ENCODE results near the gene DPPA5. TPM values are rescaled to one million over a fixed set of nuclear protein-coding genes. Genes with fewer than 3 reads are reported as not detected.

Gene DPPA5
- total and polyA plus RNA-seq, 3 donors from 2014 or later = 0.94 to 2.3 (median 1.7) TPM

- Histone ChIP-seq H3K4me1 (no peaks in the 10 kb centered on the region), H3K36me3 (ENCODE audit: low read depth, missing control alignments) (no peaks in the 10 kb centered on the region), H3K4me3 (no peak overlapping the region), H3K27ac (no peak overlapping the region), H3K27me3 (no peaks in the 10 kb centered on the region), H3K9me3 (no peaks in the 10 kb centered on the region)
- TF ChIP-seq CTCF (IDR thresholded peaks at IDR 0.05) = no peak
- intact Hi-C loops (cut with DNase I; ENCODE audit: low total_unique reads) = no loop called here
- whole genome bisulfite sequencing, 2 donors = 79 to 96% methylated on average over 1 of the region's 1 CpG
- DNase-seq = no peak
These were observed 12.7 kb downstream of the DPPA5 start for GRCh38 chr6:73341335-73341734.

- Histone ChIP-seq H3K27ac (no peak overlapping the region), H3K4me3 (no peak overlapping the region), H3K36me3 (ENCODE audit: low read depth, missing control alignments) (no peaks in the 10 kb centered on the region), H3K9me3 (no peaks in the 10 kb centered on the region), H3K4me1 (no peaks in the 10 kb centered on the region), H3K27me3 (no peaks in the 10 kb centered on the region)
- intact Hi-C loops (cut with DNase I; ENCODE audit: low total_unique reads) = no loop called here
- DNase-seq = no peak
- TF ChIP-seq POLR2A (IDR thresholded peaks at IDR 0.05) = no peak
- WGBS, 2 donors = 76 to 81% methylated on average over 2 of the region's 2 CpGs
These were observed 14.0 kb downstream of the DPPA5 start for GRCh38 chr6:73340048-73340447.

- Histone ChIP-seq H3K4me3 (no peak overlapping the region), H3K9me3 (no peaks in the 10 kb centered on the region), H3K4me1 (no peaks in the 10 kb centered on the region), H3K36me3 (ENCODE audit: low read depth, missing control alignments) (no peaks in the 10 kb centered on the region), H3K27ac (no peak overlapping the region), H3K27me3 (no peaks in the 10 kb centered on the region)
- no peak for DNase-seq
- intact Hi-C loops (cut with DNase I; ENCODE audit: low total_unique reads) = no loop called here
- WGBS, 2 donors = 70 to 74% methylated on average over 3 of the region's 3 CpGs
- no peak for TF ChIP-seq POLR2A (IDR thresholded peaks at IDR 0.05)
- no peak for TF ChIP-seq CTCF (IDR thresholded peaks at IDR 0.05)
These were observed 14.7 kb downstream of the DPPA5 start for GRCh38 chr6:73339340-73339739.

- H3K4me1 ChIP-seq = no peaks in the 10 kb centered on the region
- intact Hi-C loops (cut with DNase I; ENCODE audit: low total_unique reads) = no loop called here
- no peak overlapping the region for H3K27ac ChIP-seq
- H3K9me3 ChIP-seq = no peaks in the 10 kb centered on the region
- 69 to 77% methylated on average over 3 of the region's 3 CpGs for WGBS, 2 donors
- H3K36me3 ChIP-seq (ENCODE audit: low read depth, missing control alignments) = no peaks in the 10 kb centered on the region
- no peak for TF ChIP-seq POLR2A (IDR thresholded peaks at IDR 0.05)
- no peak for TF ChIP-seq CTCF (IDR thresholded peaks at IDR 0.05)
- no peak overlapping the region for H3K4me3 ChIP-seq
- DNase-seq = no peak
- H3K27me3 ChIP-seq = no peaks in the 10 kb centered on the region
These were observed 24.9 kb downstream of the DPPA5 start for GRCh38 chr6:73329201-73329600.

GRCh38 chr6:73328790-73329189, 25.3 kb downstream of the DPPA5 start:
- H3K4me3 ChIP-seq = no peak overlapping the region
- H3K27ac ChIP-seq = no peak overlapping the region
- intact Hi-C loops (cut with DNase I; ENCODE audit: low total_unique reads) = no loop called here
- no peaks in the 10 kb centered on the region for H3K9me3 ChIP-seq
- whole genome bisulfite sequencing, 2 donors = 60 to 70% methylated on average over 3 of the region's 3 CpGs
- no peaks in the 10 kb centered on the region for H3K27me3 ChIP-seq
- DNase-seq = no peak
- H3K4me1 ChIP-seq = no peaks in the 10 kb centered on the region
- no peaks in the 10 kb centered on the region for H3K36me3 ChIP-seq (ENCODE audit: low read depth, missing control alignments)
- TF ChIP-seq CTCF (IDR thresholded peaks at IDR 0.05) (no peak), POLR2A (IDR thresholded peaks at IDR 0.05) (no peak)
